Kidney epithelial cell (primary cell): Measurements from ENCODE around the gene DPH7. TPM values are rescaled to one million over a fixed set of nuclear protein-coding genes. Genes with fewer than 3 reads are reported as not detected.

Experiments
- DNase-seq: peaks from one replicate; pipeline ENCODE4 v3.0.0-alpha.2; 2010; ENCODE audit warnings: low read depth
- H3K27me3 ChIP-seq: 2 replicates; pipeline ENCODE4 v1.6.0; 2011; ENCODE audit warnings: low read length; ENCODE audit not compliant: control insufficient read depth, insufficient read depth
- H3K36me3 ChIP-seq: 2 replicates; pipeline ENCODE4 v1.5.1; 2011; ENCODE audit warnings: low read length; ENCODE audit not compliant: control insufficient read depth, insufficient read depth
- H3K4me3 ChIP-seq: 2 replicates; pipeline ENCODE4 v1.5.1; 2011; ENCODE audit warnings: low read depth, mild to moderate bottlenecking, control low read depth, low read length
- CTCF ChIP-seq: IDR thresholded peaks from 2 replicates; pipeline ENCODE4 v1.5.1; 2011; ENCODE audit warnings: mild to moderate bottlenecking, moderate library complexity, low read length, control low read depth, inconsistent platforms; ENCODE audit not compliant: insufficient read depth, poor library complexity, severe bottlenecking
- total RNA-seq: library from RNA; depleted of rRNA; stranded (reverse); fragments of >200 nt; gene quantifications from 2 replicates; pipeline ENCODE4 v1.2.3, GENCODE V29; 2015

DPH7 gene
- total RNA-seq, 1 donor from 2014 or later: 38.9 TPM

- H3K4me3 ChIP-seq: peak overlapping the region; percentile 58
- DNase-seq: no peak
- no peaks in the 10 kb centered on the region for H3K36me3 ChIP-seq
- TF ChIP-seq CTCF: no peak
- no peaks in the 10 kb centered on the region for H3K27me3 ChIP-seq
Observed at GRCh38 chr9:137619240-137620047, 40.7 kb upstream of the DPH7 start.

GRCh38 chr9:137618105-137619067 lies 39.7 kb upstream of the DPH7 start, which contains the start of gene EHMT1:
TSS of gene EHMT1 (plus strand) at chr9:137619005. CDS start at chr9:137619029, 24 bp downstream.
- no peaks in the 10 kb centered on the region for H3K27me3 ChIP-seq
- TF ChIP-seq CTCF: peak; percentile 25
- no peak for DNase-seq
- H3K4me3 ChIP-seq: peak within 1 kb of the TSS; percentile 96
- H3K36me3 ChIP-seq: peaks cover 1% of the 10 kb centered on the region

GRCh38 chr9:137615387-137615871 lies 36.7 kb upstream of the DPH7 start:
- no peaks in the 10 kb centered on the region for H3K27me3 ChIP-seq
- peaks cover 3% of the 10 kb centered on the region for H3K36me3 ChIP-seq
- no peak for DNase-seq
- no peak overlapping the region for H3K4me3 ChIP-seq
- TF ChIP-seq CTCF: no peak

- H3K36me3 ChIP-seq: peaks cover 3% of the 10 kb centered on the region
- no peaks in the 10 kb centered on the region for H3K27me3 ChIP-seq
- DNase-seq: no peak
- no peak overlapping the region for H3K4me3 ChIP-seq
- no peak for TF ChIP-seq CTCF
Observed at GRCh38 chr9:137614631-137615386, 36.1 kb upstream of the DPH7 start.

- Histone ChIP-seq H3K27me3 (no peaks in the 10 kb centered on the region), H3K4me3 (no peak overlapping the region), H3K36me3 (peaks cover 3% of the 10 kb centered on the region)
- DNase-seq: no peak
- no peak for TF ChIP-seq CTCF
Observed at GRCh38 chr9:137613738-137614523, 35.2 kb upstream of the DPH7 start.
